PC-3 (cell line): ENCODE data around the gene OR52I2.

Experiments
- EZH2 ChIP-seq: fragments of 300-600 bp; sonication (generic); IDR thresholded peaks from one replicate; pipeline ENCODE4 v1.6.1; 2017; ENCODE audit warnings: antibody characterized with exemption, mild to moderate bottlenecking, low read length; ENCODE audit not compliant: unreplicated experiment
- EZH2phosphoT487 ChIP-seq: fragments of 300-600 bp; sonication (generic); IDR thresholded peaks from 2 replicates; pipeline ENCODE4 v1.6.1; 2018; ENCODE audit warnings: mild to moderate bottlenecking, antibody characterized with exemption, low read length, borderline replicate concordance
- TF ChIP-seq, protein P1 (sequence below): fragments of 300-600 bp; sonication (generic); conservative IDR thresholded peaks from 2 replicates; pipeline ENCODE4 v1.5.1; 2017; ENCODE audit warnings: antibody characterized with exemption, low read depth, mild to moderate bottlenecking, low read length

DNA sequence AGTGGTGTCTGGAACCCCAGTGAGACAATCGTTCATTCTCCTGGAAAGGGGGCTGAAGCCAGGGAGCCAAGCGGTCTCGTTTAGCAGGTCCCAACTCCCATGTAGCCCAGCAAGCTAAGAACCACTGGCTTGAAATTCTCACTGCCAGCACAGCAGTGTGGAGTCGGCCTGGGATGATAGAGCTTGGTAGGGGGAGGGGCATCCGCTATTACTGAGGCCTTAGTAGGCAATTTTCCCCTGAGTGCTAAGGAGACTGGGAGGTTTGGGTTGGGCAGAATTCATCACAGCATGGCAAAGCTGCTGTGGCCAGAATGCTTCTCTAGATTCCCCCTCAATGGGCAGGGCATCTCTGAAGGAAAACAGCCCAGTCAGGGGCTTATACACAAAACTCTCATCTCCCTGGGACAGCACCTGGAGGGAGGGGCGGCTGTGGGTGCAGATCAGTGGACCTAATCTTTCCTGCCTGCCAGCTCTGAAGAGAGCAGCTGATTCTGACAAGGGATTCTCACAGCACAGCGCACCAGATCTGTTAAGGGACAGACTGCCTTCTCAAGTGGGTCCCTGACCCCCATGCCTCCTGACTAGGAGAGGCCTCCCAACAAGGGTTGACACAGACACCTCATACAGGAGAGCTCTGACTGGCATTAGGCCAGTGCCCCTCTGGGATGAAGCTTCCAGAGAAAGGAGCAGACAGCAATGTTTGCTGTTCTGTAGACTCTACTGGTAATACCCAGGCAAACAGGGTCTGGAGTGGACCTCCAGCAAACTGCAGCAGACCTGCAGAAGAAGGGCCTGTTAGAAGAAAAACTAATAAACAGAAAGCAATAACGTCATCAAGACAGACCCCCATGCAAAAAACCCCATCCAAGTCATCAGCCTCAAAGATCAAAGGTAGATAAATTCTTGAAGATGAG lies 21.8 kb upstream of the OR52I2 start:
- TF ChIP-seq, protein P1, sequence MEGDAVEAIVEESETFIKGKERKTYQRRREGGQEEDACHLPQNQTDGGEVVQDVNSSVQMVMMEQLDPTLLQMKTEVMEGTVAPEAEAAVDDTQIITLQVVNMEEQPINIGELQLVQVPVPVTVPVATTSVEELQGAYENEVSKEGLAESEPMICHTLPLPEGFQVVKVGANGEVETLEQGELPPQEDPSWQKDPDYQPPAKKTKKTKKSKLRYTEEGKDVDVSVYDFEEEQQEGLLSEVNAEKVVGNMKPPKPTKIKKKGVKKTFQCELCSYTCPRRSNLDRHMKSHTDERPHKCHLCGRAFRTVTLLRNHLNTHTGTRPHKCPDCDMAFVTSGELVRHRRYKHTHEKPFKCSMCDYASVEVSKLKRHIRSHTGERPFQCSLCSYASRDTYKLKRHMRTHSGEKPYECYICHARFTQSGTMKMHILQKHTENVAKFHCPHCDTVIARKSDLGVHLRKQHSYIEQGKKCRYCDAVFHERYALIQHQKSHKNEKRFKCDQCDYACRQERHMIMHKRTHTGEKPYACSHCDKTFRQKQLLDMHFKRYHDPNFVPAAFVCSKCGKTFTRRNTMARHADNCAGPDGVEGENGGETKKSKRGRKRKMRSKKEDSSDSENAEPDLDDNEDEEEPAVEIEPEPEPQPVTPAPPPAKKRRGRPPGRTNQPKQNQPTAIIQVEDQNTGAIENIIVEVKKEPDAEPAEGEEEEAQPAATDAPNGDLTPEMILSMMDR, result no peak
- TF ChIP-seq EZH2phosphoT487, result no peak
- TF ChIP-seq EZH2, result no peak
